Measurements from ENCODE around the gene BNIP3. TPM values are rescaled to one million over a fixed set of nuclear protein-coding genes. Genes with fewer than 3 reads are reported as not detected.

The BNIP3 gene
- total RNA-seq, 4 donors from 2014 or later = 53.5 to 102 (median 68.3) TPM

DNA sequence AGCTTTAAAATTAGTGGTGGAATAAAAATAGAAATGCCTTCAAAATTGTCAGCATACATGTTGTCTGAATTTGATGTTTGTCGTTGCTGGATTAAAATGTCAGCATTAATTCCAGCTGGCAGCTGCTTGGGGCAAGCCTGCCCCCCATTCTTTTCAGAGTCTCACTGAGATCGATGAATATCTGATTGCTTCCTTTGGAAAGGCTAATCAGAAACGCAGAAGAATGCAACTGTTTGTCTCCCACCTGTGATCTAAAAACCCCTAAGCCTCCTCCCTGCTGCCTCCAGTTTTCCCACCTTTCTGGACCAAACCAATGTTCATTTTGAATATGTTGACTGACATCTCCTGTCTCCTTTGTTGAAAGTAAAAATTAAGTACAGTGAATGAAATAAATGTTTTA, 27.9 kb upstream of the BNIP3 start:
- Histone ChIP-seq H3K27me3 (peaks cover 23% of the 10 kb centered on the region), H3K4me1 (no peaks in the 10 kb centered on the region), H3K27ac (no peak overlapping the region), H3K4me3 (no peak overlapping the region), H3K36me3 (no peaks in the 10 kb centered on the region), H3K9me3 (peaks cover 0 to 5% (median 0%) of the 10 kb centered on the region in 3 donors)
- 21 to 35% methylated on average over 3 of the region's 3 CpGs for WGBS, 2 donors (ENCODE audit: low coverage in 1 of 2)
- TF ChIP-seq POLR2AphosphoS5 (IDR thresholded peaks at IDR 0.05) = no peak
- TF ChIP-seq, protein P1, sequence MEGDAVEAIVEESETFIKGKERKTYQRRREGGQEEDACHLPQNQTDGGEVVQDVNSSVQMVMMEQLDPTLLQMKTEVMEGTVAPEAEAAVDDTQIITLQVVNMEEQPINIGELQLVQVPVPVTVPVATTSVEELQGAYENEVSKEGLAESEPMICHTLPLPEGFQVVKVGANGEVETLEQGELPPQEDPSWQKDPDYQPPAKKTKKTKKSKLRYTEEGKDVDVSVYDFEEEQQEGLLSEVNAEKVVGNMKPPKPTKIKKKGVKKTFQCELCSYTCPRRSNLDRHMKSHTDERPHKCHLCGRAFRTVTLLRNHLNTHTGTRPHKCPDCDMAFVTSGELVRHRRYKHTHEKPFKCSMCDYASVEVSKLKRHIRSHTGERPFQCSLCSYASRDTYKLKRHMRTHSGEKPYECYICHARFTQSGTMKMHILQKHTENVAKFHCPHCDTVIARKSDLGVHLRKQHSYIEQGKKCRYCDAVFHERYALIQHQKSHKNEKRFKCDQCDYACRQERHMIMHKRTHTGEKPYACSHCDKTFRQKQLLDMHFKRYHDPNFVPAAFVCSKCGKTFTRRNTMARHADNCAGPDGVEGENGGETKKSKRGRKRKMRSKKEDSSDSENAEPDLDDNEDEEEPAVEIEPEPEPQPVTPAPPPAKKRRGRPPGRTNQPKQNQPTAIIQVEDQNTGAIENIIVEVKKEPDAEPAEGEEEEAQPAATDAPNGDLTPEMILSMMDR (IDR thresholded peaks at IDR 0.05) = no peak
- no peak for TF ChIP-seq EP300 (IDR thresholded peaks at IDR 0.05)
- no peak for TF ChIP-seq POLR2A (IDR thresholded peaks at IDR 0.05)
- ATAC-seq = no peak

DNA sequence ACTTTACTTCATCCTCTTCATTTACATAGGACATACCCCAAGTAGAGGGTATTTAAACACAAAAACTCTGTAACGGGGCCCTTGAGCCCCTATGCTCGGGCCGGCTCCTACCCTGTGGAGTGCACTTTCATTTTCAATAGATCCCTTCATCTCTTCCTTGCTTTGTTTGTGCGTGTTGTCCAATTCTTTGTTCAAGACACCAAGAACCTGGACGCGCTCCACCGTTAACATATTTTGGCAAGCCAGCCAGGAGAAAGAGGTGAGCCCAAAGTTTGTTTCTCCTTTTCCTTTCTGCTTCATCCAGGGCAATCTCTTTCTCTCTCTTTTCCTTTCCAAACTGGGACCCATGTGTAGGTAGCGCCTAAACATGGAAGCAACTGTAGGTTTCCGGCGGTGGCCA, 26.0 kb upstream of the BNIP3 start:
- no peak for ATAC-seq
- H3K27me3 ChIP-seq = peaks cover 40% of the 10 kb centered on the region
- H3K36me3 ChIP-seq = no peaks in the 10 kb centered on the region
- H3K4me3 ChIP-seq = no peak overlapping the region
- WGBS, 2 donors (ENCODE audit: low coverage in 1 of 2) = 79 to 84% methylated on average over 6 to 10 of the region's 10 CpGs
- peaks cover 0 to 5% (median 0%) of the 10 kb centered on the region in 3 donors for H3K9me3 ChIP-seq
- TF ChIP-seq, protein P1 (IDR thresholded peaks at IDR 0.05) = no peak
- TF ChIP-seq POLR2AphosphoS5 (IDR thresholded peaks at IDR 0.05) = no peak
- no peak for TF ChIP-seq POLR2A (IDR thresholded peaks at IDR 0.05)
- TF ChIP-seq EP300 (IDR thresholded peaks at IDR 0.05) = no peak
- H3K4me1 ChIP-seq = no peaks in the 10 kb centered on the region
- no peak overlapping the region for H3K27ac ChIP-seq

DNA sequence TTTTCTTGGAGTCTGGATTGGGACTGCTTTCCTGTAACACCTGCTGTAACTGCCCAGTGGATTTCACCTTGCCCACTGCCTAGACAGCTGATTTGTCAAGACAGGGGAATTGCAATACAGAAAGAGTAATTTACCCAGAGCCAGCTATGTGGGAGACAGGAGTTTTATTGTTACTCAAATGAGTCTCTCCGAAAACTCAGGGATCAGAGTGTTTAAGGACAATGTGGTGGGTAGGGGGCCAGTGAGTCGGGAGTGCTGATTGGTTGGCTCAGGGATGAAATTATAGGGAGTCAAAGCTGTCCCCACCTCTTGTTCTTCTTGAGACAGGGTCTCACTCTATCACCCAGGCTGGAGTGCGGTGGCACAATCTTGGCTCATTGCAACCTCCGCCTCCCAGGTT, 25.2 kb upstream of the BNIP3 start:
- Histone ChIP-seq H3K9me3 (peaks cover 0 to 5% (median 0%) of the 10 kb centered on the region in 3 donors), H3K36me3 (no peaks in the 10 kb centered on the region), H3K4me3 (no peak overlapping the region), H3K27ac (no peak overlapping the region), H3K27me3 (peaks cover 40% of the 10 kb centered on the region), H3K4me1 (no peaks in the 10 kb centered on the region)
- WGBS, 2 donors (ENCODE audit: low coverage in 1 of 2) = 85 to 100% methylated on average over 1 to 4 of the region's 4 CpGs
- TF ChIP-seq, protein P1 (IDR thresholded peaks at IDR 0.05) = no peak
- TF ChIP-seq EP300 (IDR thresholded peaks at IDR 0.05) (no peak), POLR2A (IDR thresholded peaks at IDR 0.05) (no peak), POLR2AphosphoS5 (IDR thresholded peaks at IDR 0.05) (no peak)
- no peak for ATAC-seq

DNA sequence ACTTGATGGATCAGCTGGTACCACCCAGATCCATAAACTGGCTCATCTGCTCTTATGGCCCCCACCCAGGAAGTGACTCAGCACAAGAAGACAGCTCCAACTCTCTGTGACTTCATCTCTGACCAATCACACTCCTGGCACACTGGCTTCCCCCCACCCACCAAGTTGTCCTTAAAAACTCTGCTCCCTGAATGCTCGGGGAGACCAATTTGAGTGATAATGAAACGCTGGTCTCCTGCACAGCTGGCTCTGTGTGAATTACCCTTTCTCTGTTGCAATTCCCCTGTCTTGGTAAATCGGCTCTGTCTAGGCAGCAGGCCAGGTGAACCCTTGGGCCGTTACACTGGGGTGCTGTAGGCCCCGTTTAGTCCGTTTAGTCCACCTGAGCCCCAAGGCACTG, 23.4 kb upstream of the BNIP3 start:
- peaks cover 0 to 5% (median 0%) of the 10 kb centered on the region in 3 donors for H3K9me3 ChIP-seq
- no CpG with 5 or more reads among the region's 6 CpGs for WGBS, 2 donors (ENCODE audit: low coverage in 1 of 2)
- H3K4me3 ChIP-seq = no peak overlapping the region
- H3K27me3 ChIP-seq = peaks cover 40% of the 10 kb centered on the region
- H3K36me3 ChIP-seq = no peaks in the 10 kb centered on the region
- H3K27ac ChIP-seq = no peak overlapping the region
- no peaks in the 10 kb centered on the region for H3K4me1 ChIP-seq
- no peak for ATAC-seq
- TF ChIP-seq, protein P1 (IDR thresholded peaks at IDR 0.05) = no peak
- TF ChIP-seq POLR2A (IDR thresholded peaks at IDR 0.05) = no peak
- TF ChIP-seq EP300 (IDR thresholded peaks at IDR 0.05) = no peak
- TF ChIP-seq POLR2AphosphoS5 (IDR thresholded peaks at IDR 0.05) = no peak

DNA sequence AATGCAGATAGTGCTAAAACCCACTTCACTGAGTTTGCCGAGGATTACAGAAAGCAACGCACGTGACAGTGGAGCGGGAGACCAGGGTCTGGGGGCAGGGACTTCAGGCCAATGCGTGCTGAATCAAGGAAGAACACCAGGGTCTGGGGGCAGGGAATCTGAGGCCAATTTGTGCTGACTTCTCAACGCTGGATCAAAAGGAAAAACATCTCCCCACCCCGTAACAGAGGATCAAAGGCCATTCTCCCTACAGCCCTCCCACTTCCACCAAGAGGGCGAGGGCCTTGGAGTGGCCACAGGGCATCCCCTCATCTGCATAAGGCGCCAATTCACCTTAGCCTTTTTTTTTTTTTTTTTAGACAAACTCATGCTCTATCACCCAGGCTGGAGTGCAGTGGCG, 22.3 kb upstream of the BNIP3 start:
- no peaks in the 10 kb centered on the region for H3K4me1 ChIP-seq
- peaks cover 0 to 5% (median 0%) of the 10 kb centered on the region in 3 donors for H3K9me3 ChIP-seq
- no peaks in the 10 kb centered on the region for H3K36me3 ChIP-seq
- no peak for ATAC-seq
- H3K4me3 ChIP-seq = no peak overlapping the region
- H3K27me3 ChIP-seq = peaks cover 37% of the 10 kb centered on the region
- no peak overlapping the region for H3K27ac ChIP-seq
- WGBS, 2 donors (ENCODE audit: low coverage in 1 of 2) = 50 to 68% methylated on average over 2 to 9 of the region's 10 CpGs
- TF ChIP-seq POLR2A (IDR thresholded peaks at IDR 0.05) (no peak), EP300 (IDR thresholded peaks at IDR 0.05) (no peak), POLR2AphosphoS5 (IDR thresholded peaks at IDR 0.05) (no peak)
- TF ChIP-seq, protein P1 (IDR thresholded peaks at IDR 0.05) = no peak
